Pancreas (tissue), 10 donors: ENCODE data around the gene ZNF282. TPM values are rescaled to one million over a fixed set of nuclear protein-coding genes. Genes with fewer than 3 reads are reported as not detected.

Experiments used
- ATAC-seq, 4 donors: fragments of 200-7000 bp; cut with Tn5 transposase; one replicate each; pipeline versions ENCODE4 v1.8.0 to v1.9.1; 2020; ENCODE audit warnings: mild to moderate bottlenecking in 4 of 4, moderate library complexity in 4 of 4
- DNase-seq, 6 donors: peaks; one replicate each; pipeline ENCODE4 v3.0.0-alpha.2; 2020
- FAIRE-seq: peaks from 2 replicates; lab custom pipeline; 2012; peaks lifted over from hg19 to GRCh38; lab: Jason Lieb, UNC
- H3K27ac ChIP-seq, 4 donors: fragments of 200-600 bp; sonication (generic); 1 replicate in 3 of 4; 2 replicates in 1 of 4; pipeline versions ENCODE4 v1.5.0 to v1.8.0; 2020
- H3K27me3 ChIP-seq, 4 donors: fragments of 200-600 bp; one replicate each; pipeline ENCODE4 v1.8.0; 2021
- H3K36me3 ChIP-seq, 3 donors: fragments of 200-600 bp; sonication (generic) in 1 of 3; one replicate each; pipeline versions ENCODE4 v1.5.0 to v1.8.0; 2020 to 2021
- H3K4me1 ChIP-seq, 3 donors: fragments of 200-600 bp; one replicate each; pipeline ENCODE4 v1.8.0; 2021
- H3K4me3 ChIP-seq, 4 donors: fragments of 200-600 bp; sonication (generic) in 2 of 4; one replicate each; pipeline versions ENCODE4 v1.5.0 to v1.8.0; 2020 to 2021
- H3K9me3 ChIP-seq, 4 donors: fragments of 200-600 bp; one replicate each; pipeline ENCODE4 v1.8.0; 2021
- CTCF ChIP-seq, 4 donors: fragments of 200-600 bp; sonication (generic) in 3 of 4; IDR thresholded peaks; one replicate each; pipeline versions ENCODE4 v1.5.0 to v1.8.0; 2021; ENCODE audit warnings: antibody characterized with exemption in 4 of 4
- WGBS, 2 donors: extraction: QIAGEN DNeasy Blood & Tissue Kit; methylation state at CpG; one replicate each; pipeline ENCODE4 v1.1.7; 2013; 5-methylcytosine and 5-hydroxymethylcytosine counted together
- intact Hi-C, 3 donors: fragments of 100-400 bp; cut with DNase I; formaldehyde crosslinking; loops; one replicate each; pipeline versions ENCODE4 v1.11.1 to v1.14.2; 2022
- polyA plus RNA-seq, 2 donors: library from polyadenylated mRNA; stranded (reverse); fragments of 200-250 nt; gene quantifications; one replicate each; pipeline ENCODE4 v1.2.3, GENCODE V29; 2013
- total RNA-seq, 6 donors: library from RNA; stranded (reverse); fragmentation: NEBNext Ultra II Directional in 4 of 6; extraction: Animal tissue kit (Norgen Biotek cat#: 25700) in 4 of 6; gene quantifications; one replicate each; pipeline versions ENCODE4 v1.2.1 to v1.2.4, GENCODE V29; 2021 to 2023
- donor health status: healthy with polysubstance abuse.
- donor health status: DM: no; HTN: no; CAD: no; lungs with moderate emphysema.
- donor health status: DM: no; HTN: no; CAD: no.
- donor health status: control.
- donor health status: control.
- donor health status: Bipolar disorder and iron deficiency.
- donor health status: DM: yes; HTN: yes; CAD: no.
- donor health status: DM: no; HTN: no; CAD: no.
- donor health status: DM: no; HTN: no; CAD: no.
- donor health status: DM: yes; HTN: yes; CAD: no.

Gene ZNF282
- total and polyA plus RNA-seq, 8 donors = 12.1 to 19.4 (median 14.0) TPM

GRCh38 chr7:149191851-149192250 lies 3.5 kb upstream of the ZNF282 start:
- no peak for ATAC-seq
- Histone ChIP-seq H3K36me3 (no peaks in the 10 kb centered on the region), H3K4me1 (peaks cover 0 to 3% (median 2%) of the 10 kb centered on the region in 3 donors), H3K27ac (no peak overlapping the region), H3K4me3 (no peak overlapping the region), H3K27me3 (no peaks in the 10 kb centered on the region), H3K9me3 (no peaks in the 10 kb centered on the region)
- no peak for FAIRE-seq
- DNase-seq = no peak
- WGBS, 2 donors = 58 to 73% methylated on average over 5 of the region's 5 CpGs
- TF ChIP-seq CTCF (IDR thresholded peaks at IDR 0.05) = no peak
- intact Hi-C loops = no loop called here

GRCh38 chr7:149194799-149195179 lies 557 bp upstream of the ZNF282 start:
- H3K4me1 ChIP-seq = peaks cover 6 to 7% (median 7%) of the 10 kb centered on the region in 3 donors
- FAIRE-seq (no peak), DNase-seq (no peak), ATAC-seq (no peak)
- peak overlapping the region in 2 of 4 donors; percentile 84 to 89 for H3K27ac ChIP-seq
- H3K36me3 ChIP-seq = peaks cover 0 to 16% (median 0%) of the 10 kb centered on the region in 3 donors
- intact Hi-C loops = no loop called here
- no peaks in the 10 kb centered on the region for H3K27me3 ChIP-seq
- WGBS, 2 donors = 56 to 69% methylated on average over 4 of the region's 4 CpGs
- peak overlapping the region in 3 of 4 donors; percentile 68 to 89 (median 87) for H3K4me3 ChIP-seq
- H3K9me3 ChIP-seq = no peaks in the 10 kb centered on the region
- TF ChIP-seq CTCF (IDR thresholded peaks at IDR 0.05) = no peak

- Histone ChIP-seq H3K4me3 (peak overlapping the region; percentile 59 to 89 (median 78)), H3K27ac (peak overlapping the region in 3 of 4 donors; percentile 44 to 89 (median 83)), H3K27me3 (no peaks in the 10 kb centered on the region), H3K9me3 (no peaks in the 10 kb centered on the region), H3K4me1 (peaks cover 6 to 7% (median 7%) of the 10 kb centered on the region in 3 donors), H3K36me3 (peaks cover 0 to 30% (median 8%) of the 10 kb centered on the region in 3 donors)
- FAIRE-seq (no peak), DNase-seq (no peak), ATAC-seq (no peak)
- WGBS, 2 donors = 1% methylated on average over 17 of the region's 17 CpGs
- intact Hi-C loops = no loop called here
- no peak for TF ChIP-seq CTCF (IDR thresholded peaks at IDR 0.05)
Measured at GRCh38 chr7:149196151-149196704, 882 bp downstream of the ZNF282 start.

GRCh38 chr7:149196705-149197171 lies 1.4 kb downstream of the ZNF282 start:
- intact Hi-C loops = no loop called here
- Histone ChIP-seq H3K9me3 (no peaks in the 10 kb centered on the region), H3K27me3 (no peaks in the 10 kb centered on the region), H3K36me3 (peaks cover 0 to 33% (median 8%) of the 10 kb centered on the region in 3 donors), H3K27ac (peak overlapping the region in 2 of 4 donors; percentile 32 to 44), H3K4me1 (peaks cover 6 to 7% (median 7%) of the 10 kb centered on the region in 3 donors), H3K4me3 (peak overlapping the region; percentile 59 to 89 (median 78))
- 7 to 13% methylated on average over 7 of the region's 7 CpGs for WGBS, 2 donors
- FAIRE-seq = no peak
- no peak for ATAC-seq
- no peak for TF ChIP-seq CTCF (IDR thresholded peaks at IDR 0.05)
- DNase-seq = no peak

- intact Hi-C loops = no loop called here
- Histone ChIP-seq H3K27ac (no peak overlapping the region), H3K9me3 (no peaks in the 10 kb centered on the region), H3K36me3 (peaks cover 0 to 36% (median 8%) of the 10 kb centered on the region in 3 donors), H3K4me1 (peaks cover 6 to 7% (median 7%) of the 10 kb centered on the region in 3 donors), H3K4me3 (no peak overlapping the region), H3K27me3 (no peaks in the 10 kb centered on the region)
- no peak for DNase-seq
- WGBS, 2 donors = 64 to 74% methylated on average over 4 of the region's 4 CpGs
- FAIRE-seq = no peak
- no peak for TF ChIP-seq CTCF (IDR thresholded peaks at IDR 0.05)
- no peak for ATAC-seq
Measured at GRCh38 chr7:149197675-149198074, 2.3 kb downstream of the ZNF282 start.
